MM.1S (cell line): Measurements from ENCODE around the gene BRMS1L.
A peak's percentile ranks its signal among the peaks of the same experiment; 100 is the strongest.

ENCODE experiments used
- DNase-seq: peaks from one replicate; pipeline ENCODE4 v3.0.0-alpha.2; 2015
- H2AFZ ChIP-seq: fragments of 300-600 bp; sonication (generic); 2 replicates; pipeline ENCODE4 v1.6.0; 2016; ENCODE audit warnings: antibody characterized with exemption, low read length
- H3F3A ChIP-seq: fragments of 300-600 bp; sonication (generic); 2 replicates; pipeline ENCODE4 v1.6.1; 2016; ENCODE audit warnings: mild to moderate bottlenecking, antibody characterized with exemption, low read length, moderate library complexity, mixed read lengths; ENCODE audit not compliant: insufficient read depth
- H3K27ac ChIP-seq: fragments of 300-600 bp; sonication (generic); 2 replicates; pipeline ENCODE4 v1.5.1; 2016; ENCODE audit warnings: mild to moderate bottlenecking, low read length
- H3K27me3 ChIP-seq: fragments of 300-600 bp; sonication (generic); replicated peaks from 2 replicates; pipeline ENCODE4 v1.6.0; 2016; ENCODE audit warnings: low read length; ENCODE audit not compliant: insufficient read depth
- H3K36me3 ChIP-seq: fragments of 300-600 bp; sonication (generic); replicated peaks from 2 replicates; pipeline ENCODE4 v1.6.1; 2016; ENCODE audit warnings: mild to moderate bottlenecking, low read length, mixed read lengths; ENCODE audit not compliant: insufficient read depth
- H3K4me1 ChIP-seq: fragments of 300-600 bp; sonication (generic); 2 replicates; pipeline ENCODE4 v1.6.1; 2016; ENCODE audit warnings: low read length, mixed read lengths
- H3K4me2 ChIP-seq: fragments of 300-600 bp; sonication (generic); 2 replicates; pipeline ENCODE4 v1.6.0; 2016; ENCODE audit warnings: low read depth, low read length
- H3K4me3 ChIP-seq: fragments of 300-600 bp; sonication (generic); 2 replicates; pipeline ENCODE4 v1.5.1; 2016; ENCODE audit warnings: low read length, mixed read lengths
- H3K79me2 ChIP-seq: fragments of 300-600 bp; sonication (generic); 2 replicates; pipeline ENCODE4 v1.6.1; 2016; ENCODE audit warnings: mixed run types, low read length, mixed read lengths
- H3K9ac ChIP-seq: fragments of 300-600 bp; sonication (generic); 2 replicates; pipeline ENCODE4 v1.6.1; 2016; ENCODE audit warnings: low read length, mixed read lengths
- H3K9me2 ChIP-seq: fragments of 300-600 bp; sonication (generic); replicated peaks from 2 replicates; pipeline ENCODE4 v1.6.1; 2016; ENCODE audit warnings: mild to moderate bottlenecking, low read length, mixed read lengths; ENCODE audit not compliant: insufficient read depth
- H3K9me3 ChIP-seq: fragments of 300-600 bp; sonication (generic); replicated peaks from 2 replicates; pipeline ENCODE4 v1.6.1; 2016; ENCODE audit warnings: mild to moderate bottlenecking, low read length, mixed read lengths; ENCODE audit not compliant: insufficient read depth
- H4K20me1 ChIP-seq: fragments of 300-600 bp; sonication (generic); 2 replicates; pipeline ENCODE4 v1.6.1; 2016; ENCODE audit warnings: mild to moderate bottlenecking, low read length, moderate library complexity, mixed read lengths; ENCODE audit not compliant: insufficient read depth
- EZH2 ChIP-seq: fragments of 300-600 bp; sonication (generic); optimal IDR thresholded peaks from 2 replicates; pipeline ENCODE3; 2017; ENCODE audit warnings: low read depth, mild to moderate bottlenecking, antibody characterized with exemption, low read length, mixed read lengths
- EZH2phosphoT487 ChIP-seq: fragments of 300-600 bp; sonication (generic); IDR thresholded peaks from 2 replicates; pipeline ENCODE4 v1.6.1; 2018; ENCODE audit warnings: antibody characterized with exemption, low read length
- TF ChIP-seq, protein P1 (sequence below): fragments of 300-600 bp; sonication (generic); IDR thresholded peaks from 2 replicates; pipeline ENCODE4 v1.5.1; 2016; ENCODE audit warnings: antibody characterized with exemption, low read length, mixed read lengths

The BRMS1L gene

DNA sequence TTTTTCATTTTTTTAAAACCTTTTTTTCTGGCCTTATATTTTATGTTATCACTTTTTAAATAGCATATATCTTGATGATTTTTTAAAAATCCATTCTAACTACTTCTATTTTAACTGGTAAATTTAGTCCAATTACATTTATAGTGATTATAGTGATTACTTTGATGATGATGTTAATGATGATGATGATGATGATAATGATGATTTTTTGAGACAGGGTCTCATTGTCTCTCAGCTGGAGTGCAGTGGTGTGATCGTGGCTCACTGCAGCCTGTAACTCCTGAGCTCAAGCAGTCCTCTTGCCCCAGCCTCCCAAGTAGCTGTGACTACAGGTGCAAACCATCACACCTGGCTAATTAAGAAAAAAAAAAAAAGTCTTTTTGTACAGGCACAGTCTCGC, 27.1 kb downstream of the BRMS1L start:
- H3K9me2 ChIP-seq: no peaks in the 10 kb centered on the region
- H3F3A ChIP-seq: peaks cover 18% of the 10 kb centered on the region
- H4K20me1 ChIP-seq: no peaks in the 10 kb centered on the region
- H3K9ac ChIP-seq: no peak overlapping the region
- TF ChIP-seq EZH2phosphoT487 (no peak), EZH2 (no peak)
- TF ChIP-seq, protein P1, sequence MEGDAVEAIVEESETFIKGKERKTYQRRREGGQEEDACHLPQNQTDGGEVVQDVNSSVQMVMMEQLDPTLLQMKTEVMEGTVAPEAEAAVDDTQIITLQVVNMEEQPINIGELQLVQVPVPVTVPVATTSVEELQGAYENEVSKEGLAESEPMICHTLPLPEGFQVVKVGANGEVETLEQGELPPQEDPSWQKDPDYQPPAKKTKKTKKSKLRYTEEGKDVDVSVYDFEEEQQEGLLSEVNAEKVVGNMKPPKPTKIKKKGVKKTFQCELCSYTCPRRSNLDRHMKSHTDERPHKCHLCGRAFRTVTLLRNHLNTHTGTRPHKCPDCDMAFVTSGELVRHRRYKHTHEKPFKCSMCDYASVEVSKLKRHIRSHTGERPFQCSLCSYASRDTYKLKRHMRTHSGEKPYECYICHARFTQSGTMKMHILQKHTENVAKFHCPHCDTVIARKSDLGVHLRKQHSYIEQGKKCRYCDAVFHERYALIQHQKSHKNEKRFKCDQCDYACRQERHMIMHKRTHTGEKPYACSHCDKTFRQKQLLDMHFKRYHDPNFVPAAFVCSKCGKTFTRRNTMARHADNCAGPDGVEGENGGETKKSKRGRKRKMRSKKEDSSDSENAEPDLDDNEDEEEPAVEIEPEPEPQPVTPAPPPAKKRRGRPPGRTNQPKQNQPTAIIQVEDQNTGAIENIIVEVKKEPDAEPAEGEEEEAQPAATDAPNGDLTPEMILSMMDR: no peak
- H3K4me2 ChIP-seq: no peak overlapping the region
- no peak overlapping the region for H2AFZ ChIP-seq
- no peaks in the 10 kb centered on the region for H3K36me3 ChIP-seq
- H3K27me3 ChIP-seq: no peaks in the 10 kb centered on the region
- no peak overlapping the region for H3K4me3 ChIP-seq
- no peaks in the 10 kb centered on the region for H3K79me2 ChIP-seq
- peaks cover 16% of the 10 kb centered on the region for H3K4me1 ChIP-seq
- H3K9me3 ChIP-seq: no peaks in the 10 kb centered on the region
- H3K27ac ChIP-seq: no peak overlapping the region
- no peak for DNase-seq

DNA sequence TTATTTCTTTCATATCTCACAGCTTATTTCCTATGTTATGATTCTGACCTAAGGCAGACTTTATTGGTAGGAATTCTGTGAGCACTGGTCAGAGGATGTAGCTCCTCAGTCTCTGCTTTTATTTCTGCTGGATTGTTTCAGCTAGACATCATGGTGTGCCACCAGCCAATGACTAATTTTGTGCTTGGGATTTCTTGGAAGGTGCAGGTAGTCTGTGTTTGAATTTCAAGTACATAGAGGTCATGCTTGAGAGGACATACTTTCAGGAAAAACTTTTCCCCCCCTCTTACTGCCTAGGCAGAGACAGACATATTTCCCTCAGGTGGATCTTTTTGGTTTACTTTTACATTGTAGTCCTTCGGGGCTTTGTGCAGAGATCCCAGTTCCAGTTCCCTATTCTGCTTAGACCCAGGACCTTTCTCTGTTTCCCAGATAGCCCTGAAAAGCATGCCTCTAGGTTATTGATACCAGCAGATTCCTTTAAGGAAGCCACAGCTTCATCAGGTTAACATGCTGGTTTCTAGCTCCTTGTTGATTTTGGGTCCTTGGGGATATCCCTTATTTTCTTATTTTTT, 28.6 kb downstream of the BRMS1L start:
- Histone ChIP-seq H3K27me3 (no peaks in the 10 kb centered on the region), H3K36me3 (no peaks in the 10 kb centered on the region), H3K4me2 (0 out of 2 replicates have a peak overlapping the region, but pooled peaks have one; percentile 8), H3K9me3 (no peaks in the 10 kb centered on the region), H3K9me2 (no peaks in the 10 kb centered on the region), H2AFZ (no peak overlapping the region), H3K4me3 (no peak overlapping the region), H3K9ac (peak overlapping the region; percentile 23; the same call in 1 of the 2 replicates), H3F3A (peaks cover 18% of the 10 kb centered on the region), H3K4me1 (peaks cover 16% of the 10 kb centered on the region), H4K20me1 (no peaks in the 10 kb centered on the region), H3K79me2 (no peaks in the 10 kb centered on the region), H3K27ac (peak overlapping the region; percentile 94; the same call in 1 of the 2 replicates)
- TF ChIP-seq, protein P1: no peak
- TF ChIP-seq EZH2 (no peak), EZH2phosphoT487 (no peak)
- no peak for DNase-seq

DNA sequence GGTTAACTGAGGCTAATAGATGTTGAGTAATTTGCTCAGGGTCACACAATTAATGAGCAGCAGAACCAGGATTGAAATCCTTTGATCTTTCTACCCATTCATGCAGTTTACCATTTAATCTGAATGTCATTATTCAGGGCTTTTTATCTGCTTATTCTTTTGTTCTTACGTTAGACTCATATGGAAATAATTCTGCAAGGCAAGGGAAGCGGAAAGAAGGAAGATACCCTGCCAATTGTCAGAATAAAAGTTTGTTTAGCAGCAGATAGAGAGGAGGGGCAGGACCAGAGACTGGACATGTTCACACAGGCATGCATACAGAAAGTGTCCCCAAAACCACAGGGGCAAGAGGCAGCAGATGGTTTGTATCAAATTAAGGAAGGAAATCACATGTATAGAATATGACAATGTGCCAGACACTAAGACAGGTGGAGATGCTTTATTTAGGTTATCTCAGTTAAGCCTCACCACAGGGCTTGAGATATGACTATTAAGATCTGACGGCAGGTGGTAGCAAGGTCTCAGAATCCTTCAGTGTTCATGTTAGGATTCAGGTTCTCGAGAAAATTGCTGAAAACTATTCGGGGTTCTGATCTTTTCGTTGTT, 29.8 kb downstream of the BRMS1L start:
- Histone ChIP-seq H3K4me2 (peak overlapping the region; percentile 60), H3K27me3 (no peaks in the 10 kb centered on the region), H3F3A (peaks cover 18% of the 10 kb centered on the region), H3K9me2 (no peaks in the 10 kb centered on the region), H3K9me3 (no peaks in the 10 kb centered on the region), H3K27ac (peak overlapping the region; percentile 94), H3K4me3 (no peak overlapping the region; the same call in 1 of the 2 replicates), H3K4me1 (peaks cover 21% of the 10 kb centered on the region), H2AFZ (no peak overlapping the region), H3K79me2 (no peaks in the 10 kb centered on the region), H3K36me3 (no peaks in the 10 kb centered on the region), H3K9ac (peak overlapping the region; percentile 58), H4K20me1 (no peaks in the 10 kb centered on the region)
- no peak for TF ChIP-seq EZH2
- TF ChIP-seq, protein P1: no peak
- no peak for TF ChIP-seq EZH2phosphoT487
- peak; percentile 82 for DNase-seq
